H1 (cell line): ENCODE data around the gene NUCB1. TPM values are rescaled to one million over a fixed set of nuclear protein-coding genes. Genes with fewer than 3 reads are reported as not detected.
"Not testable (repeated sequence)": the region's sequence is repeated elsewhere in the genome, so short reads cannot be mapped to it uniquely, and the experiment has no call there.

Source experiments
- CTCF ChIA-PET: fragments of 300-600 bp; sonication (Branson Sonifier 250); formaldehyde crosslinking; loops from one replicate; lab custom pipeline; 2021; ENCODE audit not compliant: partially characterized antibody; lab: Charles Lee
- POLR2A ChIA-PET: fragments of 300-600 bp; sonication (Branson Sonifier 250); formaldehyde crosslinking; loops from one replicate; lab custom pipeline; 2021; ENCODE audit warnings: inconsistent platforms; ENCODE audit not compliant: partially characterized antibody; lab: Charles Lee
- DNase-seq, 2 experiments: peaks; one replicate each; pipeline versions ENCODE4 v3.0.0 to v3.0.0-alpha.2; 2010 to 2022; ENCODE audit warnings: low spot score in 2 of 2, low read depth in 1 of 2, mixed read lengths in 1 of 2
- FAIRE-seq: peaks from 2 replicates; lab custom pipeline; 2011; peaks lifted over from hg19 to GRCh38; lab: Jason Lieb, UNC
- H2AFZ ChIP-seq: 2 replicates; pipeline ENCODE4 v1.8.1; 2012; ENCODE audit warnings: low read length, inconsistent platforms
- H2AK5ac ChIP-seq: 2 replicates; pipeline ENCODE4 v1.6.1; 2013; ENCODE audit warnings: low read depth, low read length
- H2BK120ac ChIP-seq: replicated peaks from 2 replicates; pipeline ENCODE3; 2013; ENCODE audit warnings: low read depth, low read length, inconsistent platforms
- H2BK12ac ChIP-seq: 2 replicates; pipeline ENCODE4 v1.6.1; 2013; ENCODE audit warnings: low read depth, low read length
- H2BK15ac ChIP-seq: 2 replicates; pipeline ENCODE4 v1.6.1; 2013; ENCODE audit warnings: low read length
- H2BK20ac ChIP-seq: 2 replicates; pipeline ENCODE4 v1.6.1; 2013; ENCODE audit warnings: low read length
- H2BK5ac ChIP-seq: 2 replicates; pipeline ENCODE4 v1.6.1; 2013; ENCODE audit warnings: low read depth, low read length
- H3K14ac ChIP-seq: 2 replicates; pipeline ENCODE4 v1.6.1; 2013; ENCODE audit warnings: inconsistent platforms; ENCODE audit not compliant: insufficient read length
- H3K18ac ChIP-seq: 2 replicates; pipeline ENCODE4 v1.6.1; 2013; ENCODE audit warnings: low read length; ENCODE audit errors: extremely low read depth
- H3K23ac ChIP-seq: 2 replicates; pipeline ENCODE4 v1.6.1; 2013; ENCODE audit warnings: inconsistent platforms; ENCODE audit not compliant: insufficient read length
- H3K23me2 ChIP-seq: 2 replicates; pipeline ENCODE4 v1.6.1; 2013; ENCODE audit warnings: low read depth, low read length
- H3K27ac ChIP-seq: 2 replicates; pipeline ENCODE4 v1.6.1; 2011; ENCODE audit warnings: low read depth, low read length, inconsistent platforms
- H3K27me3 ChIP-seq, 4 experiments: replicated peaks in 1 of 4; 1 replicate in 1 of 4; 2 replicates in 3 of 4; pipeline versions ENCODE4 v1.6.1 to v1.8.1; 2011 to 2013; ENCODE audit warnings: low read length in 3 of 4, mild to moderate bottlenecking in 3 of 4, inconsistent platforms in 2 of 4, mixed read lengths in 2 of 4, moderate library complexity in 1 of 4; ENCODE audit not compliant: control insufficient read depth in 3 of 4, insufficient read depth in 3 of 4; ENCODE audit errors: extremely low read depth in 1 of 4
- H3K36me3 ChIP-seq, 4 experiments: 2 replicates each; pipeline versions ENCODE4 v1.6.1 to v1.8.1; 2011 to 2013; ENCODE audit warnings: mild to moderate bottlenecking in 4 of 4, low read length in 3 of 4, moderate library complexity in 2 of 4, control low read depth in 1 of 4, inconsistent platforms in 1 of 4; ENCODE audit not compliant: insufficient read depth in 4 of 4, control insufficient read depth in 2 of 4
- H3K4ac ChIP-seq: replicated peaks from 2 replicates; pipeline ENCODE3; 2013; ENCODE audit warnings: low read length, low read depth, mixed read lengths, inconsistent platforms; ENCODE audit not compliant: insufficient read length
- H3K4me1 ChIP-seq, 4 experiments: replicated peaks in 1 of 4; 1 replicate in 1 of 4; 2 replicates in 3 of 4; pipeline versions ENCODE4 v1.6.1 to v1.8.1; 2011 to 2013; ENCODE audit warnings: low read length in 3 of 4, inconsistent platforms in 2 of 4, mixed read lengths in 1 of 4; ENCODE audit not compliant: insufficient read depth in 4 of 4, control insufficient read depth in 3 of 4
- H3K4me2 ChIP-seq, 2 experiments: 2 replicates each; pipeline versions ENCODE4 v1.6.1 to v1.8.1; 2011 to 2013; ENCODE audit warnings: low read depth in 2 of 2, low read length in 2 of 2, control low read depth in 1 of 2, inconsistent platforms in 1 of 2, mild to moderate bottlenecking in 1 of 2; ENCODE audit not compliant: insufficient read depth in 1 of 2
- H3K4me3 ChIP-seq, 4 experiments: fragments of 200-600, 300-600 bp in 1 of 4; sonication (generic), shearing (Covaris generic), sonication (Bioruptor Twin) in 1 of 4; 2 replicates each; pipeline versions ENCODE4 v1.5.1 to v1.8.1; 2011 to 2016; ENCODE audit warnings: low read length in 4 of 4, low read depth in 3 of 4, control low read depth in 2 of 4, inconsistent platforms in 2 of 4, mild to moderate bottlenecking in 2 of 4, mixed read lengths in 1 of 4, moderate library complexity in 1 of 4; ENCODE audit not compliant: insufficient read depth in 2 of 4; ENCODE audit errors: extremely low read depth in 1 of 4
- H3K56ac ChIP-seq: replicated peaks from 2 replicates; pipeline ENCODE3; 2013; ENCODE audit warnings: low read depth, mild to moderate bottlenecking, mixed read lengths, low read length, inconsistent platforms; ENCODE audit not compliant: insufficient read length
- H3K79me1 ChIP-seq: 2 replicates; pipeline ENCODE4 v1.6.1; 2013; ENCODE audit warnings: low read depth, low read length, control low read depth
- H3K79me2 ChIP-seq, 2 experiments: 2 replicates each; pipeline versions ENCODE4 v1.6.1 to v1.8.1; 2012 to 2013; ENCODE audit warnings: low read length in 2 of 2, mild to moderate bottlenecking in 2 of 2, inconsistent platforms in 1 of 2; ENCODE audit not compliant: insufficient read depth in 2 of 2, control insufficient read depth in 1 of 2
- H3K9ac ChIP-seq, 4 experiments: replicated peaks in 1 of 4; 1 replicate in 1 of 4; 2 replicates in 3 of 4; pipeline versions ENCODE4 v1.6.1 to v1.8.1; 2011 to 2013; ENCODE audit warnings: low read depth in 3 of 4, low read length in 3 of 4, control low read depth in 2 of 4, mild to moderate bottlenecking in 2 of 4, moderate library complexity in 2 of 4, inconsistent platforms in 1 of 4; ENCODE audit errors: extremely low read depth in 1 of 4
- H3K9me3 ChIP-seq, 2 experiments: 2 replicates each; pipeline versions ENCODE4 v1.6.1 to v1.8.1; 2012 to 2013; ENCODE audit warnings: mild to moderate bottlenecking in 2 of 2, moderate library complexity in 2 of 2, control low read depth in 1 of 2, inconsistent platforms in 1 of 2, low read depth in 1 of 2, low read length in 1 of 2, mixed read lengths in 1 of 2; ENCODE audit not compliant: insufficient read depth in 2 of 2
- H4K20me1 ChIP-seq, 2 experiments: replicated peaks in 1 of 2; 2 replicates each; pipeline versions ENCODE3 to v1.8.1; 2011 to 2013; ENCODE audit warnings: inconsistent platforms in 2 of 2, low read length in 2 of 2, mild to moderate bottlenecking in 1 of 2; ENCODE audit not compliant: insufficient read depth in 2 of 2, control insufficient read depth in 1 of 2
- H4K5ac ChIP-seq: 2 replicates; pipeline ENCODE4 v1.6.1; 2013; ENCODE audit warnings: low read length, low read depth, mixed read lengths, inconsistent platforms; ENCODE audit not compliant: insufficient read length
- H4K8ac ChIP-seq: 2 replicates; pipeline ENCODE4 v1.8.0; 2013; ENCODE audit warnings: mild to moderate bottlenecking, moderate library complexity, low read length, inconsistent platforms; ENCODE audit not compliant: insufficient read depth; ENCODE audit errors: extremely low read depth
- H4K91ac ChIP-seq: replicated peaks from 2 replicates; pipeline ENCODE3; 2013; ENCODE audit warnings: low read length, mixed read lengths, inconsistent platforms; ENCODE audit not compliant: insufficient read length
- ATF2 ChIP-seq: IDR thresholded peaks from 2 replicates; pipeline ENCODE4 v1.6.1; 2012; ENCODE audit warnings: low read length, inconsistent platforms
- CHD2 ChIP-seq: IDR thresholded peaks from 2 replicates; pipeline ENCODE4 v1.6.1; 2012; ENCODE audit warnings: low read length, improper control_type of control experiment
- RFX5 ChIP-seq: IDR thresholded peaks from 2 replicates; pipeline ENCODE4 v1.6.1; 2011; ENCODE audit warnings: low read depth, low read length, improper control_type of control experiment, borderline replicate concordance
- SIN3A ChIP-seq, 2 experiments: IDR thresholded peaks in 1 of 2; conservative IDR thresholded peaks in 1 of 2; 2 replicates each; pipeline ENCODE4 v1.6.1; 2011 to 2012; ENCODE audit warnings: low read length in 2 of 2, improper control_type of control experiment in 1 of 2, low read depth in 1 of 2, mild to moderate bottlenecking in 1 of 2
- WGBS, 2 experiments: shearing (Covaris generic) in 1 of 2; methylation state at CpG; one replicate each; pipeline versions ENCODE4 v1.1.6 to v1.1.7; 2013 to 2015; ENCODE audit warnings: low lambda C conversion rate in 2 of 2, mixed read lengths in 2 of 2, inconsistent platforms in 1 of 2, low coverage in 1 of 2, missing lambda C conversion rate in 1 of 2; ENCODE audit not compliant: insufficient replicate concordance in 2 of 2, insufficient coverage in 1 of 2, insufficient read length in 1 of 2; ENCODE audit errors: extremely low coverage in 1 of 2, missing lambda C conversion rate in 1 of 2; 5-methylcytosine and 5-hydroxymethylcytosine counted together
- polyA plus RNA-seq, 7 experiments: library from polyadenylated mRNA; depleted of rRNA in 3 of 7; stranded (reverse) in 5 of 7; unstranded in 2 of 7; fragments of >200 nt in 5 of 7; fragments of 200-250 nt in 2 of 7; gene quantifications; 1 replicate in 5 of 7; 2 replicates in 1 of 7; 4 replicates in 1 of 7; pipeline versions ENCODE4 v1.2.1 to v1.2.3, GENCODE V29; 2011 to 2013; ENCODE audit warnings: missing spikeins in 2 of 7, mixed read lengths in 2 of 7
- total RNA-seq: library from RNA; stranded (reverse); fragmentation: NEBNext Ultra II Directional; extraction: Animal tissue kit (Norgen Biotek cat#: 25700); gene quantifications from 2 replicates; pipeline ENCODE4 v1.2.1, GENCODE V29; 2021

Gene NUCB1
- total and polyA plus RNA-seq, 2 of the 8 experiments (the other 6 are each of a cell fraction or from before 2014, with no cell fraction given) = 111 to 121 TPM

GRCh38 chr19:48887861-48888612 is 12.1 kb upstream of the NUCB1 start (continued):
- TF ChIP-seq ATF2 (no peak), SIN3A (conservative IDR thresholded peaks at IDR 0.05 in 1 of 2, IDR thresholded peaks at IDR 0.05 in 1 of 2; ENCODE audit: low read depth in 1 of 2, low read length in 2 of 2) (no peak), RFX5 (no peak), CHD2 (no peak)

GRCh38 chr19:48889496-48889895 is 10.6 kb upstream of the NUCB1 start:
- not testable (repeated sequence) for H3K27me3 ChIP-seq, H2AFZ ChIP-seq, H3K36me3 ChIP-seq, H3K23ac ChIP-seq, H3K14ac ChIP-seq, H3K23me2 ChIP-seq, H2BK12ac ChIP-seq, H4K91ac ChIP-seq, H2AK5ac ChIP-seq, H3K56ac ChIP-seq, H3K9me3 ChIP-seq, H4K5ac ChIP-seq, FAIRE-seq, H4K20me1 ChIP-seq, H2BK20ac ChIP-seq, H3K4me1 ChIP-seq, H3K79me2 ChIP-seq, H3K4me3 ChIP-seq, H3K79me1 ChIP-seq, H3K4ac ChIP-seq, H3K9ac ChIP-seq, H2BK120ac ChIP-seq, H2BK15ac ChIP-seq, H3K27ac ChIP-seq, H3K18ac ChIP-seq, H4K8ac ChIP-seq, H2BK5ac ChIP-seq, H3K4me2 ChIP-seq, DNase-seq
- POLR2A ChIA-PET = interaction anchor here (0.7 to 1.4 kb wide), 6 partner anchors 9 to 103 kb away, joined by 3 to 8 read pairs (median 4); partner anchors contain the start of genes GYS1 and PPP1R15A
- CTCF ChIA-PET = interaction anchor here (0.9 to 1.3 kb wide), 2 partner anchors 11 to 20 kb away, joined by 3 to 4 read pairs; no protein-coding TSS in a partner anchor
- WGBS, 2 experiments = 94% methylated on average over 2 of the region's 3 CpGs; no CpG with 5 or more reads in 1 of the 2 experiments
